Activated T-helper 9 cell treated with anti-CD3 and anti-CD28 coated beads, Interleukin-2, amount 50 U/mL, for 16 hours (primary cell): ENCODE results near the gene RHEBL1.
"Not testable (repeated sequence)": the region's sequence is repeated elsewhere in the genome, so short reads cannot be mapped to it uniquely, and the experiment has no call there.

Source experiments
- DNase-seq: peaks from one replicate; pipeline ENCODE4 v3.0.0-alpha.2; 2020; ENCODE audit warnings: low read depth

The RHEBL1 gene

GRCh38 chr12:49089821-49090773 is 20.3 kb upstream of the RHEBL1 start:
- DNase-seq, result no peak

DNA sequence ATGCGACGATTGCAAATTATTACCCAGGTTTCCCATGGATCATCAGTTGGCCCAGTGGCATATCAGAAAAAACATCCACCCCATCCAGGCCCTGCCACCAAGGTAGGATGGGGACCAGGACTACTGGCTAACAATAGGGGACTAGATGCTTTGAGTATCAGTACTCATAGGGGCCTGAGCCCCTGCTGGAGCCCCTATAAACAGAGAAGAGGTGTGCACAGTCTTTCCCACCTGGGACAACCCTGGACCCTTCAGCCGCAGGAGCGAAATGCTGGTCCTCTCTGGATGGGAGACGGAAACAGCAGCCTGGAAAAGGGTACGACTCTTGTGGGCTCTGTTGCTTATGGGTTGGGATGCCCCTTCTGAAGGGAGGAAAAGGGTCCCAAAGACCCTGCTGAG is 19.2 kb upstream of the RHEBL1 start:
- DNase-seq, result no peak

GRCh38 chr12:49088150-49088931 is 18.6 kb upstream of the RHEBL1 start:
- DNase-seq, result peak; percentile 53

DNA sequence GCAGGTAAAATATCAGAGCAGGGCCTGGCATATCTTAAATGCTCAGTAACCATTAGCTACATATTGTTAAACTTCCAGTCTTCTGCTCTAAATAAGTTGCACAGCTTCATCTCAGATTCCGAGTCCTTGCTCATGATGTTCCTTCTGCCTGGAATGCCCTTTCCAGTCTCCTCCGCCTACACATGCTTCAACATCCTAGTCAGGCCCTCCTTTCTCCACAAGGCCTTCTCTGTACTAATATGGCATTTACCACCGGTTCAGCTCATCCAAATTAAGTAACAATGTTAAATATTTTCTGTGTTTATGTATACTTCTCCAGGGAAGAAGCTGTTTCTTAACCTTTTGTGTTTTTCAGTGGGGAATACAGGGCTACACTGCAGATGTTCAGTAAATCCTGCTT is 16.3 kb upstream of the RHEBL1 start:
- no peak for DNase-seq

- no peak for DNase-seq
These were observed 14.7 kb upstream of the RHEBL1 start for GRCh38 chr12:49084438-49084837.

DNA sequence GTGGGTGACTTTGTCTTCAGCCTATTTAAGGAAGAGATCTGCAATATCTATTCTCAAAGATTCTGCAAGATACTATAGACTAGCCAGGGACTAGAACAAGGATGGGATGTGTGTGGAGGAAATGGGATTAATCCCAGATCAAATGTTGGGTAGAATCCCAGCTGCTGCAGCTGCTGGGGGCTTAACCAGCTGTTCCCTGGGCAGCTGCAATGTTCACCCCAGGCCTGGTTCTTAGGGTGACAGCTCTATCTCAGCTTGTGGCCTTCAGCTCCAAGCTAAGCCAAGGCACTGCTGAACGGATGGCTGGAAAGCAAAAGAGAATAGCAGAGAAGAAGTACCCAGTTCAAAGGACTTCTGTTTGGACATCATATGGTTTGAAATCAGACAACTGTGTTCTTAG is 10.0 kb upstream of the RHEBL1 start:
- DNase-seq, result no peak

GRCh38 chr12:49070971-49071370 is 1.2 kb upstream of the RHEBL1 start:
- DNase-seq, result no peak

GRCh38 chr12:49068879-49069506 is 786 bp downstream of the RHEBL1 start:
- DNase-seq, result no peak

- no peak for DNase-seq
These were observed 3.7 kb downstream of the RHEBL1 start for GRCh38 chr12:49066120-49066519.

DNA sequence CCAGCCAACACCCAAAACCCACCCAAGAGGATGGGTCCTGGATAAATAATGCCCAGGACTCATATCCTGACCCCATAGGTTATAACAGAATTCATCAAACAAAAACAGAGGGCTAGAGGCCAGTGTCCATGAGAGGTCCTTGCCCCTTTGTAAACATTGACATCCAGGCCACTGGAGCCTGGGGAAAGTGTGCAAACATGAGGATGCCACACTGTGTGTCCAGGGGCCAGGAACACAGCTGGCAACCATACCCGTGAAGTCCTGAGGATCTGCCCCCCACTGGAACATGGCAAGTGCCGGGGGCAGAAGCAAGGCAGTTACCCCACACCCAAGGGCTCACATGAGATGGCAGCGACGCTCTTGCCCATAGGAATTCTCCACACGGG is 5.0 kb downstream of the RHEBL1 start:
- no peak for DNase-seq

DNA sequence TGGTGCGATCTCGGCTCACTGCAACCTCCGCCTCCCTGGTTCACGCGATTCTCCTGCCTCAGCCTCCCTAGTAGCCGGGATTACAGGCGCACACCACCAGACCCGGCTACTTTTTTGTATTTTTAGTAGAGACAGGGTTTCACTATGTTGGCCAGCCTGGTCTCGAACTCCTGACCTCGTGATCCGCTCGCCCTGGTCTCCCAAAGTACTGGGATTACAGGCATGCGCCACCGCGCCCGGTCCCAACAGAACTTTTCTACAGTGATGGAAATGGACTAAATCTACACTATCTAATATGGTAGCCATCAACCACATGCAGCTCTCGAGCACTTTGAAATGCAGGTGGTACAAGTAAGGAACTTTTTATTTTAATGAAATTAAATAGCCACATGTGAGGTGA is 7.9 kb downstream of the RHEBL1 start:
- DNase-seq, result not testable (repeated sequence)

DNA sequence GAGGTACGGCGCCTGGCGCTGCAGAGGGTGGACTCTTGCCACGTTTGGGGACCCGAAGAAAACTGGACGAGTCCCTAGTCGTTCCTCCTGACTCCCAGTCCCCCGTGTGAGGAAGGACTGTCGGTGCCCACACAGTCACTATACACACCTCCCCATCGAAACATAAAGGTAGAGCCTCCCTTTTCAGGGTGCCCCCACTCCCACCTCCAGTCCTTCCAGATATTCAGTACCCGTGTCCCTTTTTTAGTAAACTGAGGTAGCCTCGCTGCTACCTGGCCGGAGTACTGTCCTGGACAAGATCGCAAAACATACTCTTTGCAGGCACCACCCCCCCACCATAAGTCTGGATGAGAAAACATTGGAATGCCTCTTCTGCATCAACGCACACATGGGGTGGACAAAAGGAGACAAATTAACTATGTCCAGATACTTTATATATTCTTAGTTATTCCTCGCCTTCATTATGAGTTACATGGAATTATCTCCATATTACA is 8.6 kb downstream of the RHEBL1 start:
- DNase-seq, result no peak

DNA sequence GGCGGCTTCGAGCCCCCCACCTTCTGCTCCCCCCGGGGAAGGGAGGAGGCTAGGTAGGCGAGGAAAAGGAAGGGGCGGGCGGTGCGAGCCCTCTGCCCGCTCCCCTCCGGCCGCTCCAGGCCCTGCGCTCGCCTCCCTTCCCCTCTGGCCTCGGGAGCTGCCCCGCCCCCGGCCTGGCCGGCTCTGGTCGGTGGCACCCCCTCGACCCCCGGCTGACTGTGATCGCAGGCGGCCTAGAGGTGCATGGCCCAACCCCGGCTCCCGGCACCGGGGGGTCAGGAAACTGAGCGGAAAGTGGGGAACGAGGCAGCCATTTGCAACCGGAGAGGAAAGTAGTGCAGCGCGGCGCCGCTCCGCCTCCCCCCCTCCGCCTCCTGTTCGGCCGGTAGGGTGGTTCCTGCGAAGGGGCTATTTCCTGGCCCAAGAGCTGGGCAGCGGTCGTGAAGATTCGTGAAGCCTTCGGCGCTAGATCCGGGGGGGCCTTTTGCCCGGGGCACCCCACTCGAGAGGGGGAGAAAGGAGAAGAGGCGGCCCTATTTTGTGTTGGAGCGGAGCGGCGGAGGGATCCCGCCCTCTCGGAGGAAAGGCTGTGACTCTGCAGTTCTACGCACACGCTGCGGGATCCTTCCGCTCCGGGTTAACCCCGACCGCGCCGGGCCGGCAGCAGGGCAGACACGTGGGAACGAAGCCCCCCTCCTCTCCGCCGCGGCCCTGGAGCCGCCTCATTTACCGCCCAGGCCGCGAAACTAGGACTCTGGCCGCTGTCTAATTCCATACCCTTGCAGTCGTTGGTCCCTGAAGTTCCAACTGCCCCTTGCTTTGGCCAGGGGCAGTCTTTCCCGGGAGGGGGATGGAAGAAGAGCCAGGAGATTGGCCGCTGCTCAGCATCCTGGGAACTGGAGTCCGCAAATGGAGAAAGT is 9.3 kb downstream of the RHEBL1 start, which contains the start of gene KMT2D:
TSS of gene KMT2D (minus strand) at position 558 of the 920 bp plus-strand sequence. CDS start 5,470 bp downstream, outside the sequence.
- peak; percentile 84 for DNase-seq

GRCh38 chr12:49059299-49060171 is 10.2 kb downstream of the RHEBL1 start:
- no peak for DNase-seq

GRCh38 chr12:49059045-49059298 is 10.8 kb downstream of the RHEBL1 start:
- no peak for DNase-seq

DNA sequence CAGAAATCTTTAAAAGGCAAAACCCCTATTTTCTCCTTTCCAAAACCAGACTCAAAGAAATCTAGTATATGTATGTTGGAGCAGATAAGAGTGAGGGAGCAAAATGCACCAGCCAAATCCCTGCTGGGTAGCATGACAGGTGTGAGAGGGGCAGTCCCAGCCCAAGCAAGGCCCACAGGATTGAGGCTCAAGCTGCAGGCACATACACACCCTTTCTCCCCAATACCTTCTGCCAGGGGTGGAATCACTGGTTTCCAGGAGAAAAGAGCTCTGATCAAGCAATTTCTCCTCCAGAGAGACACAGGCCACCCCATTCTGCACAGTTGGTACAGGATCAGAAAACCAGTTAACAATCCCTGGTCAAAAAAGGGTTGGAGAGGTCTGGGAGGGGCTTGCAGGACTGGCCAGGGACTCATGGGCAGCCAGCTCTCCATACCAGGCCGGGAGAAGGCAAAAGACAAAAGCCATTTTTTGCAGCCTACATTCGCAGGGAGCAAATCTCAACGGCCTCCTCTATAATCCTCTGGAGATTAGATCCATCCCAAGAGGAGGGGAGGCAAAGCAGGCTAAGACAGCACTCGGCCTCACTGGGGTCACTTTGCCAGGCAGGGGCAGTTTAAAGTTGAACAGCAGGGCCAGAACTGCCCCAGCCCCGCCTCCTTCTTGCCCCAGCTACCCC is 11.3 kb downstream of the RHEBL1 start:
- DNase-seq, result no peak

- DNase-seq, result no peak
These were observed 11.9 kb downstream of the RHEBL1 start for GRCh38 chr12:49057888-49058287.

GRCh38 chr12:49055978-49056754 is 13.6 kb downstream of the RHEBL1 start:
- DNase-seq, result no peak

DNA sequence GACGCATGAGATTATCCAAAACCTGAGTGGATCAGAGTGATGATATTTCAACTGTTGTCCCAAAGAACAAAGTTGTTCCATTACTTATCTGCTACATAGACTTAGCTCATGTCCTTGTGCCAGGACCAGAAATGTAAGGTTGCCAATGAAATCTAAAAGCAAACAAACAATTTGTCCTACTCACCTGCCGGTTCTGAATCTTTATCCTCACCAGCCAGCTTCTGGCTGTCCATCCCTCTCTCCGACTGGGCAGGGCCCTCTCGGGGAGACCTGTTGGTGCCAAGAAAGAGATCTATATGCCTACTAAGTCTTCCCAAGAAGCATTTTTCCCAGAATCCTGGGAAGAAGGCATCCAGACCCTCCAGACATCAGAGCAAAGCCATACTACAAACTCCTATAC is 14.7 kb downstream of the RHEBL1 start:
- DNase-seq, result no peak
